Keratinocyte (primary cell): ENCODE results near the gene TRPC4AP. TPM values are rescaled to one million over a fixed set of nuclear protein-coding genes. Genes with fewer than 3 reads are reported as not detected.

Experiments used
- DNase-seq: peaks from one replicate; pipeline ENCODE4 v3.0.0-alpha.2; 2011; ENCODE audit warnings: low read depth, missing footprints, low spot score
- FAIRE-seq: peaks from 2 replicates; lab custom pipeline; 2011; peaks lifted over from hg19 to GRCh38; lab: Jason Lieb, UNC
- H2AFZ ChIP-seq: 2 replicates; pipeline ENCODE4 v1.6.0; 2012; ENCODE audit warnings: low read length, control low read depth, inconsistent platforms; ENCODE audit not compliant: control insufficient read depth
- H3K27ac ChIP-seq: 2 replicates; pipeline ENCODE4 v1.5.1; 2011; ENCODE audit warnings: low read length; ENCODE audit not compliant: control insufficient read depth, insufficient read depth
- H3K27me3 ChIP-seq: 3 replicates; pipeline ENCODE4 v1.6.0; 2011; ENCODE audit warnings: low read length; ENCODE audit not compliant: control insufficient read depth, insufficient read depth; ENCODE audit errors: extremely low read depth
- H3K36me3 ChIP-seq, 2 experiments: 2 replicates in 1 of 2; 3 replicates in 1 of 2; pipeline ENCODE4 v1.5.1; 2011; ENCODE audit warnings: low read length in 2 of 2, mild to moderate bottlenecking in 1 of 2; ENCODE audit not compliant: control insufficient read depth in 2 of 2, insufficient read depth in 2 of 2; ENCODE audit errors: extremely low read depth in 1 of 2
- H3K4me1 ChIP-seq: 3 replicates; pipeline ENCODE4 v1.5.1; 2011; ENCODE audit warnings: low read length; ENCODE audit not compliant: control insufficient read depth, insufficient read depth; ENCODE audit errors: extremely low read depth
- H3K4me2 ChIP-seq: 3 replicates; pipeline ENCODE4 v1.6.0; 2011; ENCODE audit warnings: low read depth, low read length; ENCODE audit not compliant: control insufficient read depth, insufficient read depth; ENCODE audit errors: extremely low read depth
- H3K4me3 ChIP-seq, 3 experiments: fragments of 200-600 bp in 1 of 3; sonication (generic) in 1 of 3; 2 replicates in 2 of 3; 3 replicates in 1 of 3; pipeline ENCODE4 v1.5.1; 2011 to 2016; ENCODE audit warnings: low read length in 3 of 3, mild to moderate bottlenecking in 3 of 3, control low read depth in 2 of 3, inconsistent platforms in 1 of 3, low read depth in 1 of 3, mixed read lengths in 1 of 3, mixed run types in 1 of 3, moderate library complexity in 1 of 3; ENCODE audit not compliant: control insufficient read depth in 2 of 3, insufficient read depth in 2 of 3; ENCODE audit errors: extremely low read depth in 1 of 3
- H3K79me2 ChIP-seq: 2 replicates; pipeline ENCODE4 v1.6.0; 2012; ENCODE audit warnings: low read length; ENCODE audit not compliant: control insufficient read depth, insufficient read depth
- H3K9ac ChIP-seq: 3 replicates; pipeline ENCODE4 v1.6.0; 2011; ENCODE audit warnings: low read length; ENCODE audit not compliant: control insufficient read depth, insufficient read depth; ENCODE audit errors: extremely low read depth
- H3K9me1 ChIP-seq: 3 replicates; pipeline ENCODE4 v1.6.0; 2011; ENCODE audit warnings: low read length; ENCODE audit not compliant: control insufficient read depth, insufficient read depth; ENCODE audit errors: extremely low read depth
- H3K9me3 ChIP-seq: 2 replicates; pipeline ENCODE4 v1.5.1; 2012; ENCODE audit warnings: low read depth, low read length; ENCODE audit not compliant: control insufficient read depth
- H4K20me1 ChIP-seq: 3 replicates; pipeline ENCODE4 v1.6.0; 2011; ENCODE audit warnings: low read length; ENCODE audit not compliant: control insufficient read depth, insufficient read depth; ENCODE audit errors: extremely low read depth
- EZH2 ChIP-seq: IDR thresholded peaks from one replicate; pipeline ENCODE4 v1.6.1; 2012; ENCODE audit warnings: inconsistent platforms, mild to moderate bottlenecking, low read length, moderate library complexity
- dilution Hi-C: fragments of 300-500 bp; cut with MboI; formaldehyde crosslinking; loops from one replicate; pipeline ENCODE4 v1.7.0; 2020; ENCODE audit warnings: low sequenced_read_pairs; ENCODE audit not compliant: extremely low pct_ligation_motif_present
- polyA plus RNA-seq, 5 experiments: library from polyadenylated mRNA; depleted of rRNA in 3 of 5; stranded (reverse) in 3 of 5; stranded (forward) in 1 of 5; unstranded in 1 of 5; fragments of >200 nt; gene quantifications; 1 replicate in 1 of 5; 2 replicates in 3 of 5; 3 replicates in 1 of 5; pipeline versions ENCODE4 v1.2.1 to v1.2.3, GENCODE V29; 2011 to 2012; ENCODE audit warnings: missing spikeins in 2 of 5, low read depth in 1 of 5, low replicate concordance in 1 of 5
- TF ChIP-seq, protein P1 (sequence below), 3 experiments: IDR thresholded peaks in 1 of 3; conservative IDR thresholded peaks in 1 of 3; optimal IDR thresholded peaks in 1 of 3; 2 replicates in 2 of 3; 3 replicates in 1 of 3; pipeline versions ENCODE3 to v1.5.1; 2011; ENCODE audit warnings: low read length in 3 of 3, mild to moderate bottlenecking in 3 of 3, moderate library complexity in 2 of 3, control low read depth in 1 of 3, inconsistent platforms in 1 of 3; ENCODE audit not compliant: insufficient read depth in 2 of 3; ENCODE audit errors: extremely low read depth in 1 of 3

The TRPC4AP gene
- polyA plus RNA-seq, 1 donor (not counting 4 experiments of a cell fraction or from before 2014, with no cell fraction given) = 53.9 TPM

DNA sequence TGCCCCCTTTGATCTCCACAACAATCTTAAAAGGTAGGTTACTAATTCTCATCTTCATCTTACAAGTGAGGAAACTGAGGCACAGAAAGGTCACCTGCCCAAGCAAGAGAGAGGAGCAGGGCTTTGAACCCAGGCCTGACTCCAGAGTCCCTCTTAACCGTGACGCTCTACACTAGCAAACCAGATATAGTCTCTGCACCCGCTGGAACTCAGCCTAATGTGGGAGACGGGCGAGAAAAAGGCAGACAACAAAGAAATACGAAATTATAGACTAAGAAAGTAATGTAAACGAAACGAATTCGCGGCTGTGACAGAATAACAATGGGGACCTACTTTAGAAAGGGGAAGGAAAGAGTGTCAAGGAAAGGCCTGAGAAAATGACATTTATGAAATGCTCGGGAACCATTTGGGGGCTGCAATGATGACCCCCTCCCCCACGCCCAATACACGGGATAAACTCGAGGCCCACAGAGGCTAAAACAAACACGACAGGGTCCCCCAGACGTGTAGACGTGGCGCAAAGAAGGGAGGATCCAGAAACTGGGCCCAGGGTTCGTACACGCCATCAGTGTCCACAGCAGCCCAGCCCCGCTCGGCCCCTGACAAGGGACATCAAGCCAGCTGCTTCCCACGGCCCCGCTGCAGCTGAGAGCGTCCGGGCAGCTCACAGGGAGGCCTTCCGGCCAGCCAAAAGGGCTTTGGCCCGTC lies 637 bp downstream of the TRPC4AP start:
- dilution Hi-C loops = no loop called here
- no peak for DNase-seq
- FAIRE-seq = no peak
- Histone ChIP-seq H3K4me1 (peaks cover 25% of the 10 kb centered on the region), H4K20me1 (peaks cover 9% of the 10 kb centered on the region), H3K79me2 (peaks cover 52% of the 10 kb centered on the region), H3K9me3 (no peaks in the 10 kb centered on the region), H3K27me3 (no peaks in the 10 kb centered on the region), H3K9me1 (no peaks in the 10 kb centered on the region), H3K9ac (peak overlapping the region; percentile 90), H3K36me3 (peaks cover 0 to 9% of the 10 kb centered on the region in 2 experiments), H3K4me2 (peak overlapping the region; percentile 92), H2AFZ (peak overlapping the region; percentile 58), H3K27ac (peak overlapping the region; percentile 76), H3K4me3 (peak overlapping the region; percentile 71 to 94 (median 90))
- TF ChIP-seq, protein P1, sequence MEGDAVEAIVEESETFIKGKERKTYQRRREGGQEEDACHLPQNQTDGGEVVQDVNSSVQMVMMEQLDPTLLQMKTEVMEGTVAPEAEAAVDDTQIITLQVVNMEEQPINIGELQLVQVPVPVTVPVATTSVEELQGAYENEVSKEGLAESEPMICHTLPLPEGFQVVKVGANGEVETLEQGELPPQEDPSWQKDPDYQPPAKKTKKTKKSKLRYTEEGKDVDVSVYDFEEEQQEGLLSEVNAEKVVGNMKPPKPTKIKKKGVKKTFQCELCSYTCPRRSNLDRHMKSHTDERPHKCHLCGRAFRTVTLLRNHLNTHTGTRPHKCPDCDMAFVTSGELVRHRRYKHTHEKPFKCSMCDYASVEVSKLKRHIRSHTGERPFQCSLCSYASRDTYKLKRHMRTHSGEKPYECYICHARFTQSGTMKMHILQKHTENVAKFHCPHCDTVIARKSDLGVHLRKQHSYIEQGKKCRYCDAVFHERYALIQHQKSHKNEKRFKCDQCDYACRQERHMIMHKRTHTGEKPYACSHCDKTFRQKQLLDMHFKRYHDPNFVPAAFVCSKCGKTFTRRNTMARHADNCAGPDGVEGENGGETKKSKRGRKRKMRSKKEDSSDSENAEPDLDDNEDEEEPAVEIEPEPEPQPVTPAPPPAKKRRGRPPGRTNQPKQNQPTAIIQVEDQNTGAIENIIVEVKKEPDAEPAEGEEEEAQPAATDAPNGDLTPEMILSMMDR (optimal IDR thresholded peaks at IDR 0.05 in 1 of 3, IDR thresholded peaks at IDR 0.05 in 1 of 3, conservative IDR thresholded peaks at IDR 0.05 in 1 of 3; ENCODE audit: extremely low read depth in 1 of 3, insufficient read depth in 2 of 3, low read length in 3 of 3) = no peak
- TF ChIP-seq EZH2 = no peak

DNA sequence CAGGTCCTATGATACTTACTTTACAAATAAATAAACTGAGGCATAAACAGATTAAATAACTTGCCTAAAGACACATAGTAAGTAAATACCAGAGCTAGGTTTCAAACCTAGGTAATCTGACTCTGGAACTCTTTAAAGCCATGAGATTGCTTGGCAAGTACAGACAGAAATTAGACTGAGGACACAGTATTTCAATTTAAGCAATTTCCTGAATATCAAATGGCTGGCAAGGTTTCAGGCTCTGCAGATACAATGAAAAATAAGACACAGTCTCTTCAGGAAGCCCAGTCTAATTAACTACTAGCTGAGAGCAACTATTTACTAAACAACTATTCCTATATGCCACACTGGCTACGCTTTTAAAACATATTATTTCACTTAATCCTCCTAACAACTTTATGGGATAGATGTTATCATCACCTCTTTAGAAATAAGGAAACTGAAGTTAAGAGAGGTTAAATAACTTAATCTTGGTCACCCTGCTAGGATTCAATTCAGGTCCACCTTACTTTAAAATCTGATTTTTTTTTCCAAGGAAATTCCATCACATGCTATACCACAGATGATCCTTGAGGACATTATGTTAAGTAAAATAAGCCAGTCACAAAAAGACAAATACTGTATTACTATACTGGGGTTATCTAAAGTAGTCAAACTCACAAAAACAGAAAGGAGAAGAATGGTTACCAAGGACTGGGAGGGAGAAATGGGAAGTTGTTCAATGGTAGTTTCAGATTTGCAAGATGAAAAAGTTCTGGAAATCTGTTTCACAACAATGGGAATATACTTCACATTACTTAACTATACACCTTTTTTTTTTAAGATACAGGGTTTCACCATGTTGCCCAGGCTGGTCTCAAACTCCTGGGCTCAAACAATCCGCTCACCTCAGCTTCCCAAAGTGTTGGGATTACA lies 4.1 kb downstream of the TRPC4AP start:
- Histone ChIP-seq H3K36me3 (peaks cover 0 to 9% of the 10 kb centered on the region in 2 experiments), H3K27me3 (no peaks in the 10 kb centered on the region), H3K9me1 (no peaks in the 10 kb centered on the region), H3K4me2 (no peak overlapping the region), H3K9me3 (no peaks in the 10 kb centered on the region), H4K20me1 (peaks cover 11% of the 10 kb centered on the region), H3K4me1 (peaks cover 16% of the 10 kb centered on the region), H3K27ac (no peak overlapping the region), H2AFZ (no peak overlapping the region), H3K79me2 (peaks cover 81% of the 10 kb centered on the region), H3K4me3 (no peak overlapping the region), H3K9ac (no peak overlapping the region)
- TF ChIP-seq, protein P1 (optimal IDR thresholded peaks at IDR 0.05 in 1 of 3, IDR thresholded peaks at IDR 0.05 in 1 of 3, conservative IDR thresholded peaks at IDR 0.05 in 1 of 3; ENCODE audit: extremely low read depth in 1 of 3, insufficient read depth in 2 of 3, low read length in 3 of 3) = no peak
- TF ChIP-seq EZH2 = no peak
- FAIRE-seq (no peak), DNase-seq (no peak)
- dilution Hi-C loops = no loop called here
